NB4 (cell line): ENCODE data around the gene TNNC1.

Source experiments
- MYC ChIP-seq: IDR thresholded peaks from 2 replicates; pipeline ENCODE4 v1.6.1; 2011; ENCODE audit warnings: low read depth, low read length
- POLR2A ChIP-seq: IDR thresholded peaks from 2 replicates; pipeline ENCODE4 v1.6.1; 2011; ENCODE audit warnings: mild to moderate bottlenecking; ENCODE audit not compliant: insufficient read length; ENCODE audit errors: extremely low read depth
- TF ChIP-seq, protein P1 (sequence below): IDR thresholded peaks from one replicate; pipeline ENCODE4 v1.5.1; 2012; ENCODE audit warnings: low read depth, low read length
- TF ChIP-seq, protein P2 (sequence below): IDR thresholded peaks from 2 replicates; pipeline ENCODE4 v1.6.1; 2011; ENCODE audit warnings: low read depth, low read length

DNA sequence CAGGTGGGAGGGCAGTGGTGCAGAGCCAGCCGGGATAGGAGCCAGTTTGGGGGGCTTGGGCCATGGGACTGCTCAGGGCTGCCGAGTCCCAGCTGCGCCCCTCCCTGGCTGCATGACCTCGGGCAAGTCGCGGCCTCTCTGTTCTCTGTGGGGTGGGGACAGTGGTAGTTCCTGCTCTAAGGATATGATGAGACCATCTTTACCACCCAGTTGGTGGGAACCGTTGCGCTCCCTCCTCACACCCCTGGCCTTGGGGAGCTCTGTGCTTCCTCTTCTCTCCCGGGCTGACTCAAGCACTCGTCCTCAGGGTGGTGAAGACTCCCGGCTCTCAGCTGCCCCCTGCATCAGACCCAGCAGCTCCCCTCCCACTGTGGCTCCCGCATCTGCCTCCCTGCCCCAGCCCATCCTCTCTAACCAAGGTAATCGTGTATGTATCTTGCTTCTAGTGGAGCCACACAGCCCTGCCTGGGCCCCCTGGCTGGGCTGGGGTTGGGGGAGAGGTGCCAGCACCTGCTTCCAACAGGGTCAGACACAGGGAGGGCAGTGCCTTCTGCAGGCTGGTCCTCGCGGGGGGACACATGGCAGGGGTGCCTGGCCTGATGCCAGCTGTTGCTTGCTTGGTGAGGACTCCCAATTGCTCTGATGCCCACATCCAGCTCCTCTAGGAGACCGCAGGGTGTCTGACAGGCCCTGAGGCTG lies 26.2 kb upstream of the TNNC1 start:
- TF ChIP-seq, protein P1, sequence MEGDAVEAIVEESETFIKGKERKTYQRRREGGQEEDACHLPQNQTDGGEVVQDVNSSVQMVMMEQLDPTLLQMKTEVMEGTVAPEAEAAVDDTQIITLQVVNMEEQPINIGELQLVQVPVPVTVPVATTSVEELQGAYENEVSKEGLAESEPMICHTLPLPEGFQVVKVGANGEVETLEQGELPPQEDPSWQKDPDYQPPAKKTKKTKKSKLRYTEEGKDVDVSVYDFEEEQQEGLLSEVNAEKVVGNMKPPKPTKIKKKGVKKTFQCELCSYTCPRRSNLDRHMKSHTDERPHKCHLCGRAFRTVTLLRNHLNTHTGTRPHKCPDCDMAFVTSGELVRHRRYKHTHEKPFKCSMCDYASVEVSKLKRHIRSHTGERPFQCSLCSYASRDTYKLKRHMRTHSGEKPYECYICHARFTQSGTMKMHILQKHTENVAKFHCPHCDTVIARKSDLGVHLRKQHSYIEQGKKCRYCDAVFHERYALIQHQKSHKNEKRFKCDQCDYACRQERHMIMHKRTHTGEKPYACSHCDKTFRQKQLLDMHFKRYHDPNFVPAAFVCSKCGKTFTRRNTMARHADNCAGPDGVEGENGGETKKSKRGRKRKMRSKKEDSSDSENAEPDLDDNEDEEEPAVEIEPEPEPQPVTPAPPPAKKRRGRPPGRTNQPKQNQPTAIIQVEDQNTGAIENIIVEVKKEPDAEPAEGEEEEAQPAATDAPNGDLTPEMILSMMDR: no peak
- no peak for TF ChIP-seq POLR2A
- TF ChIP-seq, protein P2, sequence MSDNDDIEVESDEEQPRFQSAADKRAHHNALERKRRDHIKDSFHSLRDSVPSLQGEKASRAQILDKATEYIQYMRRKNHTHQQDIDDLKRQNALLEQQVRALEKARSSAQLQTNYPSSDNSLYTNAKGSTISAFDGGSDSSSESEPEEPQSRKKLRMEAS: no peak
- no peak for TF ChIP-seq MYC
